HL-60 (cell line): ENCODE measurements around the gene PARD3.

Experiments
- CTCF ChIP-seq: IDR thresholded peaks from one replicate; pipeline ENCODE4 v1.5.1; 2011; ENCODE audit warnings: low read length, control low read depth, inconsistent platforms; ENCODE audit not compliant: insufficient read depth
- GABPA ChIP-seq: IDR thresholded peaks from 2 replicates; pipeline ENCODE4 v1.6.1; 2012; ENCODE audit warnings: low read depth
- POLR2AphosphoS5 ChIP-seq: IDR thresholded peaks from 2 replicates; pipeline ENCODE4 v1.6.1; 2012; ENCODE audit warnings: low read depth
- REST ChIP-seq: IDR thresholded peaks from 2 replicates; pipeline ENCODE4 v1.6.1; 2012; ENCODE audit warnings: low read depth; ENCODE audit not compliant: insufficient replicate concordance
- SPI1 ChIP-seq: IDR thresholded peaks from 2 replicates; pipeline ENCODE4 v1.6.1; 2012; ENCODE audit warnings: low read depth, mild to moderate bottlenecking, borderline replicate concordance

GRCh38 chr10:34078745-34079470, 736.2 kb downstream of the PARD3 start:
- no peak for TF ChIP-seq CTCF
- TF ChIP-seq POLR2AphosphoS5: no peak
- TF ChIP-seq REST: no peak
- TF ChIP-seq SPI1: no peak
- TF ChIP-seq GABPA: no peak
